GM21367 (cell line): ENCODE measurements around the gene SERPINI1.
A peak's percentile ranks its signal among the peaks of the same experiment; 100 is the strongest.

Experiments used
- ATAC-seq: cut with Tn5 transposase; IDR thresholded peaks from one replicate; pipeline ENCODE4 v1.9.1; 2021; ENCODE audit not compliant: unreplicated experiment

SERPINI1 gene

DNA sequence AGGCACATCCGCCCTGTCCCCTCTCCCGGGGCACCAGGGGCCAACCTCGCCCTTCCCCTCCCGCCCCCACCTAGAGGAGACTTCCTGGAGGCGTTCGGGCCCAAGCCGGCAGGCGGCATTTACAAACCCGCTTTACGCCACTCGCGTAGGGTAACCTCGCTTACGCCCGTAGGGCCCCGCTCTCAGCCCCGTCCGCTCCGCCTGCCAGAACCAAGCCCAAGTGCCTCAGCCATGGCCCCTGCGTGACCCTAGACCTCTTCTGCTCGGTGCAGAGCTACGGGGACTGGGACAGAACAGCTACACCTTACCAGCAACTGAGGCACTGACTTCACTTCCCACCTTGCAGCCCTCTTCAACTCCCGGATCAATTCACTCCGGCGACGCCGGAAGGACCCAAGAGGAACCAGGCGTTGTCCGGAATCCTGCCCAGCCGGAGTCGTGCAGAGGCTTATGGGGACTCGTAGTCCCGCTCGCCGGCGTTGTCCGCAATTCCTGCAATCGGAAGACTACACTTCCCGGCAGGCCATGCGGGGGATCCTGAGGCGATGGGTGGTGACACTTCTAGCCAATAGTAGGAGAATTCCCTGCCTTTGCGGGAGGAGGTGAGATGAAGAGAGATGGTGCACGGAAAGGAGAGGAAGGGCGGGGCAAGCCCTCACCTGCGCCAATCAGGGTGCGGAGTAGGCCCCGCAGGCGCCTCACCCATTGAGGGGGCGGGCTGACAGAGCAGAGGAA is 856 bp upstream of the SERPINI1 start, which contains the start of gene PDCD10:
Gene PDCD10 (minus strand): TSS at position 395 of the 735 bp plus-strand sequence. CDS start 14,735 bp downstream, outside the sequence.
- peak; percentile 83 for ATAC-seq

DNA sequence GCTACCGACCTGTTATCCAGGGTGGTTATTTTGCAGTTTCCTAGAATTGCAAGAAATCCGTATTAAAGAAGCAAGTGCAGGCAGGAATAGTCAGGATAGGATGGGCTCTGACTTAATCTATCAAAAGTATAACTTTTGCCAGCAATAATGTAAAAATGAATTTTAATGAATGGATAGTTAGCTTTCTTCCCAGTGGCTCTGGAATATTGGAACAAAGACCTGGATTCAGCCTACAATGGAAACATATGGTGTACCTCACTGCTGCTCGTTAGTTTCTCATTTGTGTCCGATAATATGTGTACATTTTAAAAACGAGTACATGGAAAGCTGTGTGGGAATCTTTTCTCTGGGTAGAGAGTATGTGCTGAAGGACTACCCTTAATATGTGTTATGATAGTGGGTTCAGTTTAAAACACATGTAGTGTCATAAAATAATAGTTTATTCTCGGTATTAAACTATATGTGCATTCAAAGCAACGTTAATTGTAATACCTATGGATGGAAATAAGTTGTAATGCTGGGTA is 805 bp downstream of the SERPINI1 start:
- ATAC-seq, result no peak

- ATAC-seq, result no peak
Observed at GRCh38 chr3:167736997-167737396, 1.5 kb downstream of the SERPINI1 start.

DNA sequence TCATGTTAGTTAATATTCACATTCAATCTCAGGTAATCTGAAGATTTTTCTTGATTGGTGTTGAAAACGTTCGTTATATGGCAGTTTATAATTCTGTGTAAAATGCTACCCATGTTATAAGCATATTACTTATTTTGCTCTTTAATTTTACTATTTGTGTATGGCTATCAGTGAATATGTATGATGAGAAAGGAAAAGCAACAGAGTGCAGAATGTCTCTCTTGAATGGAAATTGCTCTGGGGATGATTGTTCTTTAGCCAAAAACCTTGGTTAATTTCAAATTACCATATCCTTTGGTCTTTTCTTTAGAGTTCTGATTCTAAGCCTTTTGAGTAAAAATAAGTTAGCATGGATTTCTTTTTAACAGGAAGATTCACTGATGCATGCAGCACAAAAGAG is 2.5 kb downstream of the SERPINI1 start:
- no peak for ATAC-seq

- ATAC-seq, result no peak
Observed at GRCh38 chr3:167739190-167739810, 3.8 kb downstream of the SERPINI1 start.

- ATAC-seq, result peak; percentile 92
Observed at GRCh38 chr3:167740961-167741587, 5.6 kb downstream of the SERPINI1 start.

- ATAC-seq, result no peak
Observed at GRCh38 chr3:167742338-167742737, 6.8 kb downstream of the SERPINI1 start.

GRCh38 chr3:167743799-167744198 is 8.3 kb downstream of the SERPINI1 start:
- ATAC-seq, result no peak

DNA sequence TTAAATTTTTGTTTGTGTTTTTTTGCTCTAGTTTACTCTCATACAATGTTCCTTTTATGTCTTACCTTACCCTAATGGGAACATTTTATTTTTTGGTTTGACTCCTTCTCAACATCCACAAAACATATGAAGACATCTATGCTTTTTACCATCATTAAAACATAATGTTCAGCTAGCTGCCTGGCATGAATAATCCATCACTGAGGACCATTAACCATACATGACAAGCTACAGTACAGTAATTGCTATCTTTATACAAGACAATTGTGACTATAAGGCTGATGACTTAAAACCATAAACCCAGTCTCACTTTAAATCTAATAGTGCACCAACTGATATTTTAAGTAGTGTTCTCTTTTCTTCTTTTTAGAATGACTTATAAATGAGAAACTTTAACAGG is 13.7 kb downstream of the SERPINI1 start:
- ATAC-seq, result no peak

- no peak for ATAC-seq
Observed at GRCh38 chr3:167749728-167750127, 14.2 kb downstream of the SERPINI1 start.

- peak; percentile 98 for ATAC-seq
Observed at GRCh38 chr3:167750272-167750971, 14.9 kb downstream of the SERPINI1 start.

DNA sequence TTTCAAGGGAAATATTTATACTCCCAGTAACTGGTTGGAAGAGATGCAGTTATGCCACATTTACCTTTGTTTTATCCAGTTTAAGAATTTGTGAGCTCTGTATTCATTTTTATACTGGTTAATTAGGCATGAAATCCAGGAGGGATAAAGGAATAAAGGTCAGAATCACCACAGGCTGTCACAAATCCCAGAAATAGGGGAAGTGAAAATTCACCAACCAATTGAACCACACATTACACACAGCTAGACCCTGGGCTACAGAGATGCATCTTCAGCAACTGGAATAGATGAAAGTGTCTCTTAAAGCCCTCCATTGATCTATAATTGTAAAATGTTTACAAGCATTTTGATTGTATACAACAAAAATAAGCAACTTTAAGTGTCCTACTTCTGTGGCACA is 18.5 kb downstream of the SERPINI1 start:
- ATAC-seq, result no peak

DNA sequence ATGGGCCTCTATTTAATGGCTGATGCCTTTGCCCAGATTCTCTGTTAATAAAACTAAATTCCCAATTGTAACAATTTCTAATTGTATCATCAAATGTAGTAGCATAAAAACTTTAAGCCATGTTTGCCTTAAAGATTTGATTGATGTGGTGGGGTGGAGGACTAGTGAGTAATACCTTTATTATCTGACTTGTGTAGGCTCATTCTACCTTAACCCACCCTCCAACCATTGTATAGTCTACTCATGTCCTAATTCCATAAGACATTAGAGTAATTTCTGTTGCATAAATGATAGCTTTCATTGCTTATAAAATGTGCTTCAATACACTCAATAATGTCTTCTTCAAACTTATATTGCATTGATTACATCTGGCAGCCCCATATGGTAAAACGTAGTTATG is 25.8 kb downstream of the SERPINI1 start:
- ATAC-seq, result no peak

- no peak for ATAC-seq
Observed at GRCh38 chr3:167762296-167762695, 26.8 kb downstream of the SERPINI1 start.

- peak; percentile 40 for ATAC-seq
Observed at GRCh38 chr3:167772992-167773391, 37.5 kb downstream of the SERPINI1 start.

- ATAC-seq, result peak; percentile 88
Observed at GRCh38 chr3:167773584-167773983, 38.1 kb downstream of the SERPINI1 start.

DNA sequence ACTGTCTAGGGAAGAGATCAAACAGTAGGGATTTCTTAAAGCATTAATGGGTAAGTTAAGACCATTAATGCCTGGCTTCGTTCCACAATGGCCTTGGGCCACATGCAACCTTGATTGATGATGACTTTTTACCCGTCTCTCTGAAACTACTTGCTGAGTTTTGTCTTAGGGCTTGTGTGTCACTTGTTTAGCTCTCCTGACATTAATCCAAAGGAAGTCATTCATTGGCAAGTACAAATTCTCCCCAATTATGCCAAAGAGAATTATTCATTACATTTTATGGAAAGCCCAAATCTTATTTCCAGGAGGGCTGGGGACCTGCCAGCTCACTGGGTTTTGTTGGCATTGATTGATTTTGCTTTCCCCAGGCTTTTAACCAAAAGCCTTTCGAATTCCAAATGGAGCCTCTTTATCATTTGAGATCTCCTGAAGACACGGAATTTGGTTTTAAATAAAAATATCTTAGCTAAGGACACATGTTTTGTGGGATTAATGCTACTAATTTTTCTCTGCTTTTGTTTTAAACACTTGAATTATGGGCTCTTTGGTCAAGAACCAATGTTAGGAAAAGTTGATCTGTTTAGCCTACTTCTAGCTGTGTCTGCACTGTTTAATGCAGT is 40.7 kb downstream of the SERPINI1 start:
- no peak for ATAC-seq

- ATAC-seq, result no peak
Observed at GRCh38 chr3:167777356-167777755, 41.8 kb downstream of the SERPINI1 start.

DNA sequence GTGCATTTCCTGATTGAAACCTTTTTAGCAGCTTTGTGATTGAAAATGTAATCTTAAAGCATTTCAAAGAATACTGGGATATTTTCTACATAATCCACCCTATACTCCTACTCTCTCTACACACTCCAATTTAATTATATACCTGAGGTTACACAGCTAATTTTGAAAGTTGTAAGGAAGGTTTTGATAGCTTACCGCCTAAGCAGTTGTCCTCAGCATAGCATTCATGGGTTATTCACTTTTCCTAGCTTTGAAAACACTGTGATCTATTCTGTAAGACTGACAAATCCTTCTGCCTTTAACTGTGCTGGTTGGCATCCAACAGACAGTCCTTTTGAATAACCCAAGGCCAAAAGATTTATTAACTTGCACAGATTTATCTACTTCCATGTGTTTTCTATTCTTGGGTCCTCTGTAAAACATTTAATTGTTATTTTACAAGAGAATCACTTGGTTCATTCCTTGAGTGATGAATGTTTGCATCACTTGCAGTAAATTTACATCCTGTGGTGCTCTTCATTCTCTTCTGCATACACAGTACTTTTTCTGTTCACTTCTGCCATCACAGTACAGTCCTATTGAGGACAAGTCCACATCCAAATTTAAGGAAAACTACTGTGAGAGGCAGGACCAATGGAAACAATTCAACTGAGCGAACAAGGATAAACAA is 44.8 kb downstream of the SERPINI1 start:
- ATAC-seq, result no peak

- ATAC-seq, result no peak
Observed at GRCh38 chr3:167783781-167784180, 48.3 kb downstream of the SERPINI1 start.
